Stimulated activated naive CD8-positive, alpha-beta T cell treated with anti-CD3 and anti-CD28 coated beads, Interleukin-15, amount 100 ng/mL, for 72 hours (primary cell): ENCODE measurements around the gene TARP.

Experiments
- ATAC-seq: fragments of 150-1000 bp; cut with Tn5 transposase; 2 replicates; pipeline ENCODE4 v1.10.0; 2021; ENCODE audit warnings: mild to moderate bottlenecking, moderate library complexity
- DNase-seq, 2 donors: peaks; one replicate each; pipeline ENCODE4 v3.0.0; 2021 to 2022
- H3K27ac Mint-ChIP-seq, 2 donors: one replicate each; pipeline ENCODE4 v1.8.0; 2022; ENCODE audit warnings: mild to moderate bottlenecking in 2 of 2, mixed read lengths in 2 of 2, moderate library complexity in 2 of 2
- H3K27me3 Mint-ChIP-seq: one replicate; pipeline ENCODE4 v1.8.0; 2022; ENCODE audit warnings: mixed read lengths
- H3K4me1 Mint-ChIP-seq: one replicate; pipeline ENCODE4 v1.8.0; 2022; ENCODE audit warnings: mild to moderate bottlenecking, mixed read lengths
- H3K4me3 Mint-ChIP-seq, 2 donors: one replicate each; pipeline ENCODE4 v1.8.0; 2022; ENCODE audit warnings: mild to moderate bottlenecking in 2 of 2, mixed read lengths in 2 of 2, moderate library complexity in 1 of 2
- H3K9me3 Mint-ChIP-seq, 2 donors: one replicate each; pipeline ENCODE4 v1.8.0; 2022; ENCODE audit warnings: mixed read lengths in 2 of 2

TARP gene

GRCh38 chr7:38308140-38308539 is 34.7 kb upstream of the TARP start:
- DNase-seq (no peak), ATAC-seq (no peak)
- Mint-ChIP-seq H3K4me1 (no peaks in the 10 kb centered on the region), H3K27me3 (no peaks in the 10 kb centered on the region), H3K4me3 (no peak overlapping the region), H3K9me3 (no peaks in the 10 kb centered on the region), H3K27ac (no peak overlapping the region)

GRCh38 chr7:38307640-38308039 is 34.2 kb upstream of the TARP start:
- ATAC-seq (no peak), DNase-seq (no peak)
- Mint-ChIP-seq H3K9me3 (no peaks in the 10 kb centered on the region), H3K4me3 (no peak overlapping the region), H3K27me3 (no peaks in the 10 kb centered on the region), H3K4me1 (no peaks in the 10 kb centered on the region), H3K27ac (no peak overlapping the region)

GRCh38 chr7:38306914-38307313 is 33.5 kb upstream of the TARP start:
- Mint-ChIP-seq H3K27ac (peak overlapping the region in 1 of 2 donors; percentile 82), H3K4me1 (no peaks in the 10 kb centered on the region), H3K4me3 (peak overlapping the region in 1 of 2 donors; percentile 45), H3K9me3 (no peaks in the 10 kb centered on the region), H3K27me3 (no peaks in the 10 kb centered on the region)
- DNase-seq (no peak), ATAC-seq (peak; percentile 65)

GRCh38 chr7:38306171-38306570 is 32.7 kb upstream of the TARP start:
- H3K27me3 Mint-ChIP-seq, result no peaks in the 10 kb centered on the region
- no peaks in the 10 kb centered on the region for H3K4me1 Mint-ChIP-seq
- DNase-seq, result no peak

GRCh38 chr7:38303866-38304265 is 30.4 kb upstream of the TARP start:
- Mint-ChIP-seq H3K4me1 (no peaks in the 10 kb centered on the region), H3K27ac (no peak overlapping the region), H3K4me3 (peak overlapping the region; percentile 74 to 81), H3K9me3 (no peaks in the 10 kb centered on the region), H3K27me3 (no peaks in the 10 kb centered on the region)
- ATAC-seq (no peak), DNase-seq (no peak)

More at GRCh38 chr7:38306171-38306570, 32.7 kb upstream of the TARP start:
- H3K4me3 Mint-ChIP-seq, result no peak overlapping the region
- H3K9me3 Mint-ChIP-seq, result no peaks in the 10 kb centered on the region
- no peak for ATAC-seq
- peak overlapping the region in 1 of 2 donors; percentile 27 for H3K27ac Mint-ChIP-seq

- Mint-ChIP-seq H3K27ac (peak overlapping the region in 1 of 2 donors; percentile 19), H3K4me1 (no peaks in the 10 kb centered on the region), H3K9me3 (no peaks in the 10 kb centered on the region), H3K4me3 (peak overlapping the region; percentile 74 to 77), H3K27me3 (no peaks in the 10 kb centered on the region)
- DNase-seq (no peak), ATAC-seq (peak; percentile 85)
Measured at GRCh38 chr7:38300175-38300574, 26.7 kb upstream of the TARP start.

- DNase-seq (no peak), ATAC-seq (peak; percentile 43)
- peak overlapping the region; percentile 74 to 77 for H3K4me3 Mint-ChIP-seq
- H3K4me1 Mint-ChIP-seq, result no peaks in the 10 kb centered on the region
- H3K27ac Mint-ChIP-seq, result no peak overlapping the region
- no peaks in the 10 kb centered on the region for H3K9me3 Mint-ChIP-seq
- H3K27me3 Mint-ChIP-seq, result no peaks in the 10 kb centered on the region
Measured at GRCh38 chr7:38299275-38299931, 26.0 kb upstream of the TARP start.

GRCh38 chr7:38296059-38296857 is 22.8 kb upstream of the TARP start:
- no peak for ATAC-seq

GRCh38 chr7:38294926-38295325 is 21.5 kb upstream of the TARP start:
- H3K27ac Mint-ChIP-seq, result no peak overlapping the region
- no peaks in the 10 kb centered on the region for H3K4me1 Mint-ChIP-seq
- no peak for DNase-seq
- H3K4me3 Mint-ChIP-seq, result no peak overlapping the region
- ATAC-seq, result no peak
- H3K27me3 Mint-ChIP-seq, result no peaks in the 10 kb centered on the region
- no peaks in the 10 kb centered on the region for H3K9me3 Mint-ChIP-seq

More at GRCh38 chr7:38296059-38296857, 22.8 kb upstream of the TARP start:
- Mint-ChIP-seq H3K27me3 (no peaks in the 10 kb centered on the region), H3K4me3 (no peak overlapping the region), H3K9me3 (no peaks in the 10 kb centered on the region), H3K4me1 (no peaks in the 10 kb centered on the region), H3K27ac (no peak overlapping the region)
- DNase-seq, result no peak

GRCh38 chr7:38292442-38292841 is 19.0 kb upstream of the TARP start:
- Mint-ChIP-seq H3K4me1 (no peaks in the 10 kb centered on the region), H3K27me3 (no peaks in the 10 kb centered on the region), H3K4me3 (no peak overlapping the region), H3K27ac (no peak overlapping the region), H3K9me3 (no peaks in the 10 kb centered on the region)
- DNase-seq (no peak), ATAC-seq (no peak)

GRCh38 chr7:38291650-38292049 is 18.2 kb upstream of the TARP start:
- H3K27ac Mint-ChIP-seq, result no peak overlapping the region
- no peak overlapping the region for H3K4me3 Mint-ChIP-seq
- no peaks in the 10 kb centered on the region for H3K4me1 Mint-ChIP-seq
- no peaks in the 10 kb centered on the region for H3K27me3 Mint-ChIP-seq
- DNase-seq (no peak), ATAC-seq (no peak)
- no peaks in the 10 kb centered on the region for H3K9me3 Mint-ChIP-seq

- no peak for DNase-seq
- H3K4me3 Mint-ChIP-seq, result no peak overlapping the region
- H3K9me3 Mint-ChIP-seq, result no peaks in the 10 kb centered on the region
- no peaks in the 10 kb centered on the region for H3K4me1 Mint-ChIP-seq
- no peak for ATAC-seq
- H3K27me3 Mint-ChIP-seq, result no peaks in the 10 kb centered on the region
- H3K27ac Mint-ChIP-seq, result no peak overlapping the region
Measured at GRCh38 chr7:38291117-38291647, 17.7 kb upstream of the TARP start.

- Mint-ChIP-seq H3K27ac (no peak overlapping the region), H3K4me1 (no peaks in the 10 kb centered on the region), H3K9me3 (no peaks in the 10 kb centered on the region), H3K27me3 (no peaks in the 10 kb centered on the region), H3K4me3 (no peak overlapping the region)
- DNase-seq (no peak), ATAC-seq (no peak)
Measured at GRCh38 chr7:38284553-38284952, 11.1 kb upstream of the TARP start.

- Mint-ChIP-seq H3K27ac (no peak overlapping the region), H3K4me1 (no peaks in the 10 kb centered on the region)
- DNase-seq, result no peak
Measured at GRCh38 chr7:38283809-38284208, 10.4 kb upstream of the TARP start.

GRCh38 chr7:38283107-38283506 is 9.7 kb upstream of the TARP start:
- Mint-ChIP-seq H3K4me3 (no peak overlapping the region), H3K27me3 (no peaks in the 10 kb centered on the region), H3K9me3 (no peaks in the 10 kb centered on the region), H3K27ac (no peak overlapping the region), H3K4me1 (no peaks in the 10 kb centered on the region)
- no peak for DNase-seq
- ATAC-seq, result no peak

More at GRCh38 chr7:38283809-38284208, 10.4 kb upstream of the TARP start:
- H3K4me3 Mint-ChIP-seq, result no peak overlapping the region
- no peak for ATAC-seq
- no peaks in the 10 kb centered on the region for H3K9me3 Mint-ChIP-seq
- no peaks in the 10 kb centered on the region for H3K27me3 Mint-ChIP-seq

- H3K9me3 Mint-ChIP-seq, result no peaks in the 10 kb centered on the region
- H3K4me3 Mint-ChIP-seq, result no peak overlapping the region
- no peaks in the 10 kb centered on the region for H3K4me1 Mint-ChIP-seq
- H3K27ac Mint-ChIP-seq, result no peak overlapping the region
- no peak for DNase-seq
- no peak for ATAC-seq
- no peaks in the 10 kb centered on the region for H3K27me3 Mint-ChIP-seq
Measured at GRCh38 chr7:38282081-38282480, 8.6 kb upstream of the TARP start.
